ENCODE data around the gene EMC7.
"Not testable (repeated sequence)": the region's sequence is repeated elsewhere in the genome, so short reads cannot be mapped to it uniquely, and the experiment has no call there.

Gene EMC7

DNA sequence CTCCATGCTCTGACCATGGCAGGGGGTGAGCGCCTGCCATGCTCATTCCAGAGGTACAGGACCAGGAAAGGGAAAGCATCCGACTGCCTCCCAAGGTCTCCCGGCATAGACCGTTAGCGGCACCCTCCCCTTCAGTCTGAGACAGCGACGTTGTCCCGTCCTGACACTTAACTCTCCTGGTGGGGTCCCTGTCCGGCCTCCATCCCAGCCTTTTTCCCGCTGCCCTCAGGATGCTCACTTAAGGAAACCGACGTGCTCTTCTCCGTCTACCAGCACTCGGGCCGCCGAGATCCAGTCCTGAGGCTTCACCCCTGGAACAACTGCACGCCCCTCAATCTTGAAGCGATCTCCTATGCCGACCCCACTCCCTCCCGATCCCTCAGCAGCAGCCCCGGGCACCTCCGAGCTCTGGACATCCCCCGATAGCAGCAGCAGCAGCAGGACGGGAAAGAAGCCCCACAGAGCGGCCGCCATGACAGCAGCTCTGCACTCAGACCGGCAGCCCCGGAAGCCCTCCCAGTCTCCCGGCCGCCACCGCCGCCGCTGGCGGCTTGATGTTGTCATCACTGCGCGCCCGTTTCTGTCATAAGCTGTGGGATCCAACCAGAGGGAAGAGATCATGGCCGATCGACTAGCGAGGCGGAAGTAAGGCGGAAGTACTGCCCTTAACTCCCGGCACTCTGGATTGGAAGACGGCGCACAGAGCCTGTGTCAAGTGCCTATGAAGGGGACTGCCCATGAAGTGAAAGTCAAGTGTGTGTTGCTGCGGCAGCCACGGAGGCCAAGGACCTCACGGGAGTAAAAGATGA is at the start of gene EMC7, which contains the start of gene PGBD4:
Gene EMC7, minus strand, starts transcription at position 497 of the 809 bp plus-strand sequence. Its CDS starts 23 bp downstream, at position 474.
Gene PGBD4, plus strand, starts transcription at position 718 of the 809 bp plus-strand sequence. CDS start 449 bp downstream, outside the sequence.
- peak; percentile 98 to 100 (median 99) for DNase-seq

GRCh38 chr15:34147371-34148140 is 45.9 kb upstream of the EMC7 start:
- DNase-seq, result no peak

DNA sequence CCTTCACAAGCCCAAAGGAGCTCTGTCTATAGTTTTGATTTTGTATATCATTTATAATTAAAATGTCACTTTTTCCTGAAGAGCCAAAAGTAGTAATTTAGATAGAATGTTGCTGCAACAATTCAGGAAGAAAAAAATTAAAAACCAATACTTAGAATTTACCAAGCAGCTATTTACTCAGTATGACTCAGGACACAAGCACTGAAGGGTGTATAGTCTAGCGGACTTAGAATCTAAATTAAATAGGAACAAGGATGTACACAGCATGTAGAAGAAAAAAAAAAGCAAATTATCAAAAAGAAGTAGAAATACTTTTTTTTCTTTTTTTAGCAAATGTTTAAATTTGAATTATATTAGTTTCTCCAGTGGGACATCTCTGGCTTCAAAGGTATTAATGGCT is 31.8 kb upstream of the EMC7 start:
- DNase-seq, result no peak

DNA sequence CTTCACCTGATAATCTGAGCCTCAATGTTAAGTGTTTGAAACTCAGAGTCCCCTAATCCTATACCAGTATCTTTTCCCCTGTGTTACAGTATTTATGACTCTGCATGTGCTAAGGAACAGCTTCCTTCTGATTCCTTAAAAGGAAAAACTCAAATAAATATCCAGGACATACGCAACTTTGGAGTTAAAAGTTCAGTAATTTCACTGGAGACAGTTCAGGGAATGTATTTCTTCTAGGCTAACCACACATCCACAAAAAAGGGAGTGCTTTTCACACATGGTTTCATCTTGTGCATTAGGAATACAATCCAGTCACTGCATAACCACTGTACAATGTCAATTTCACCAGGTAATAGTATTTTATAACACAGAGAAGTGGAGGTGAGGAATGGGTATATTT is 31.2 kb upstream of the EMC7 start:
- DNase-seq, result no peak

DNA sequence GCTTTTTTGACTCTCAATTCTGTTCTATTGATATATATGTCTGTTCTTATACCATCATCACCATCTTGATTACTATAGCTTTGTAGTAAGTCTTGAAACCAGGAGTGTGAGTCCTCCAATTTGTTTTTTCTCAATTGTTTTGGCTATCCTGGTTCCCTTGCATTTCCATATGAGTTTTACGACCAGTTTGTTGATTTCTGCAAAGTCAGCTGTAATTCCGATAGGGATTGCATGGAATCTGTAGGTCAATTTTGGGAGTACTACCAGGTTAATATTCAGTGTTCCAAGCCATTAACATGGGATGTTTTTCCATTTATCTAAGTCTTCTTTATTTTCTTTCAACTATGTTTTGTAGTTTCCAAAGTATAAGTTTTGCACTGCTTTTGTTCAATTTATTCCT is 27.2 kb upstream of the EMC7 start:
- no peak for DNase-seq

- DNase-seq, result no peak
These were observed 24.9 kb upstream of the EMC7 start for GRCh38 chr15:34126522-34126921.

- DNase-seq, result no peak
These were observed 24.3 kb upstream of the EMC7 start for GRCh38 chr15:34125945-34126344.

GRCh38 chr15:34124651-34125050 is 23.0 kb upstream of the EMC7 start:
- DNase-seq, result no peak

GRCh38 chr15:34122771-34123183 is 21.1 kb upstream of the EMC7 start:
- no peak for DNase-seq

GRCh38 chr15:34121786-34122185 is 20.1 kb upstream of the EMC7 start:
- DNase-seq, result not testable (repeated sequence)

GRCh38 chr15:34120420-34120819 is 18.8 kb upstream of the EMC7 start:
- DNase-seq, result not testable (repeated sequence)

DNA sequence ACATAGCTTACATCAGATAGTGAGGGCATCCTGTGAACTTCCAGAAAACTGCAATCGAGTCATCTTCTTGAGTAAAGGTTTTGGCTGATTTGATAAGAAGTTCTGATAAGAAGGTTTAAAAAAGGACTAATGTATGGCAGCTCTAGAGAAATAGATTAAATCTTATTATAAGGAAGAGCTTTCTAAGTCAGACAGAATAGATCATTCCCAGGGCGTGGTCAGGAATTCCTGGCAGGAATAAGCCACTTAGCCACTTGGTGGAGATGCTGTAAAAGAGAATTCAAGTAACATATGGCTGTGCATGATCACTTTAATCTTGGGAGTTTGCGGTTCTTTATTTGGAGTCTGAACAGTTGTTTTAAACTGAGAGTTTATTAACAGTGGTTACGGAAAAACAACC is 17.6 kb upstream of the EMC7 start:
- no peak for DNase-seq

DNA sequence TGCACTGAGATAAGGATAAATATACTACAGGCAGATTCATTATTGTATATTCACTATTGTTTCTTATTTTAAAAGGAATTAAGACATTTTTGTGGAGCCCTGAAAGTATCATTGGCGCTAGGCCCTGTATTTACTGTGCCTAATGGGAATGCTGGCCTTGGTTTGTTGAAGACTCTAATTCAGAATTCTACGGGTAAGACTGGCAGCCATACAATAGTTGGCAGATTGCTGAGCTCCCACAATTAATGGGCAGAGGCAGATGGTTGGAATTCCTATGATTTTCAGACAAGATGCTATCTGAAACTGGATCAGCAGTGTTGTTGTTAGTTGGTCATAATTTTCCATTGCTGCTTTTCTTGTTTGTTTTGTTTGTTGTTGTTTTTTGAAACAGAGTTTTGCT is 15.0 kb upstream of the EMC7 start:
- no peak for DNase-seq

- DNase-seq, result no peak
These were observed 13.1 kb upstream of the EMC7 start for GRCh38 chr15:34114739-34115138.

- DNase-seq, result no peak
These were observed 12.6 kb upstream of the EMC7 start for GRCh38 chr15:34114215-34114614.

DNA sequence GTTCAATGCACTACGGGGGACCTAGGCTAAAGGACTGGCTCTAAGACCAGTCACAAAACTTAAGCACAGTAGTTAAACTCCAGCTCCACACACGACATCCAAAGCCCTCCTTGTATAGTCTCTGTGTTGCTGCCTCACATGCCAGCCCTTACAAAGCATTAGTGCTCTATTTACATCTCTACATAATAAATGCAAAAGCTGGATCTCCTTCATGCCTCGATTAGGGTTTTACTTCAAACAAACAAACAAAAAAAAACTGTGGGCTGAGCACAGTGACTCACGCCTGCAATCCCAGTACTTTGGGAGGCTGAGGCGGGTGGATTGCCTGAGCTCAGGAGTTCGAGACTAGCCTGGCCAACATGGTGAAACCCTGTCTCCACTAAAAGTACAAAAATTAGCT is 9.8 kb upstream of the EMC7 start:
- no peak for DNase-seq

- peak; percentile 43 to 58 (median 57) for DNase-seq
These were observed 8.4 kb upstream of the EMC7 start for GRCh38 chr15:34109797-34110663.

GRCh38 chr15:34107315-34107714 is 5.7 kb upstream of the EMC7 start:
- DNase-seq, result no peak

DNA sequence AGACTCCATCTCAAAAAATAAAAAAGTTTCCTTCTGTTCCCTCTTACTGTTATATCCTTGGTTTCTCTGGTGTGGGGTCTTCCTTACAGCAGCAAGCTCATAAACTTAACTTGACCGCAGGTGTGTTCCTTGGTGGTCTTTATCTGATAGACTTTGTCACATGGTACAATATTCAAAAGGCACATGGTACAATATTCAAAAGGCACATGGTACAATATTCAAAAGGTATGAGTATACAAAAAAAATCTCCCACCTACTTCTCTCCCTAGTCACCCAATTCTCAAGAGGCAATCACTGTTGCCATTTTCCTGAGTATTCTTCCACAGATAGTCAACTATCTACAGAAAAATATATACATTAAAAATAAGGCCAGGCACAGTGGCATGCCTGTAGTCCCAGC is 4.8 kb upstream of the EMC7 start:
- DNase-seq, result no peak

GRCh38 chr15:34102175-34102925 is 688 bp upstream of the EMC7 start:
- DNase-seq, result no peak

DNA sequence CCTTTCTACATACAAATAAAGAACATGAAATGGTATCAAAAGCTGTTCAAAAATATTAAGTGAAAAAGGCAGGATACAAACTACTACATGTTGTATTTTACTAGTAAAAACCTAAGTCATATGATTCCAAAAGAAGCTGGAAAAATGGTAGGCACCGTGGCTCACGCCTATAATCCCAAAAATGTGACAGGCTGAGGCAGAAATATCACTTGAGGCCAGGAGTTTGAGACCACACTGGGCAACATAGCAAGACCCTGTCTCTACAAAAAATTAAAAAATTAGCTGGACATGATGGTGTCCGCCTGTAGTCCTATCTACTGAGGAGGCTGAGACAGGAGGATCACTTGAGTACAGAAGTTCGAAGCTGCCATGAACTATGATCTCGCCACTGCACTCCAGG is 1.7 kb downstream of the EMC7 start:
- DNase-seq, result no peak

DNA sequence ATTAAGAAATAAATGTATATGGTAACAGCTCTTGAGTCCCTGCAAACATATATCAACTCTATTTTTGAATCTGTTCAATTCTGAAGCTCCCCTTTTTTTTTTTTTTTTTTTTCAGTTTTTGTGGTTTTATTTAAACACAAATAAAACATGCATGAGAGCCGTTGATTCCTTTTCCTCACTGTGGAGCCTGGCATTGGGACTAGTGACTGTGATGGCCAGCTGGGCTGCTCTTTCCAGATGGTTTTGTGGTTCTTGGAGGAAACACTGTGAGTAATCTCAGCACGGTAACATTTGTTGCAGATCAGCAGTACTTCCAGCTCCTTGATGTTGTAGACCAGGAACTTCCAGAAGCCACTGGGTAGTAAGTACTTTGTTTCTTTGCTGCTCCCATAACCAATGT is 15.9 kb downstream of the EMC7 start:
- no peak for DNase-seq

Measured in suppressor macrophage treated with lipopolysaccharide for 1 hour (primary cell).